ENCODE data around the gene CENPN. TPM values are rescaled to one million over a fixed set of nuclear protein-coding genes. Genes with fewer than 3 reads are reported as not detected.
A peak's percentile ranks its signal among the peaks of the same experiment; 100 is the strongest.

CENPN gene
- total RNA-seq, 6 experiments from 2014 or later: 32.3 to 52.3 (median 50.8) TPM

DNA sequence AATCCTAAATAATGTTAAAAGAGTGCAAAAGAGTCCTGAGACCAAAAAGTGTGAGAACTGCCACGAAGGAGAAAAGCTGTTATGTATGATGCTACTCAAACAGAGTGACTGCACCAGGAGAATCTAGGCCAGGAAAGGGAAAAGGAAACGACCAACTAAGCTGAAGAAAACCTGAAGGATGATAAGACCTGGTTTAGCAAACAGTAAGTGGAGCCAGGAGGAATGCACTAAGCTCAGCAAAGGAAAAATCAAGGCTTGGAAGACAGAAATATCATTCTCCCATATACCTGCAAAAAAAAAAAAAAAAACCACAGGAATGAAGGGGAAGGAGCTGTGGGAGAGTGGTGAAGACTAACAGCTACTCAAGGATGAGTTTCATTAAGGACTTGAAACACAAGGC is 21.4 kb upstream of the CENPN start:
- Mint-ChIP-seq H3K9me3 (no peaks in the 10 kb centered on the region), H3K36me3 (ENCODE audit: low read depth) (peaks cover 8% of the 10 kb centered on the region)

DNA sequence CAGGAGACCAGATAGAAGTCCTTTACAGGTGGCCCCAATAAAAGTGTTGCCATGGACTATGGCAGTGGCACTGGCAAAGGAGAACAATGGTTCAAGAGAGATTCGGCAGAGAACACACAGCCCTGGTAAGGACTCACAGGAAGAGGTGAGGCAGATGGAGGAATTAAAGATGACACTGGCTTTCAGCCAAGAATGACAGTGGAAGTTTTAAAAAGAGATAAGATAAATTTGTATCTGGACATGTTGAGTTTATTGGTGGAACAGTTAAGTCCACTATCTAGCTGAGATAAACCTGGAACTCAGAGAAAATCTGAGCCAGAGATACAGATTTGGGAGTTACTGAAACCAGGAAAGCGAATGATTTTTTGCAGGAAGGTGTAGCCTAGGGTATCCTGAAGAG is 20.5 kb upstream of the CENPN start:
- no peaks in the 10 kb centered on the region for H3K27me3 Mint-ChIP-seq (ENCODE audit: insufficient read depth)
- no peak for DNase-seq
- TF ChIP-seq, protein P1, sequence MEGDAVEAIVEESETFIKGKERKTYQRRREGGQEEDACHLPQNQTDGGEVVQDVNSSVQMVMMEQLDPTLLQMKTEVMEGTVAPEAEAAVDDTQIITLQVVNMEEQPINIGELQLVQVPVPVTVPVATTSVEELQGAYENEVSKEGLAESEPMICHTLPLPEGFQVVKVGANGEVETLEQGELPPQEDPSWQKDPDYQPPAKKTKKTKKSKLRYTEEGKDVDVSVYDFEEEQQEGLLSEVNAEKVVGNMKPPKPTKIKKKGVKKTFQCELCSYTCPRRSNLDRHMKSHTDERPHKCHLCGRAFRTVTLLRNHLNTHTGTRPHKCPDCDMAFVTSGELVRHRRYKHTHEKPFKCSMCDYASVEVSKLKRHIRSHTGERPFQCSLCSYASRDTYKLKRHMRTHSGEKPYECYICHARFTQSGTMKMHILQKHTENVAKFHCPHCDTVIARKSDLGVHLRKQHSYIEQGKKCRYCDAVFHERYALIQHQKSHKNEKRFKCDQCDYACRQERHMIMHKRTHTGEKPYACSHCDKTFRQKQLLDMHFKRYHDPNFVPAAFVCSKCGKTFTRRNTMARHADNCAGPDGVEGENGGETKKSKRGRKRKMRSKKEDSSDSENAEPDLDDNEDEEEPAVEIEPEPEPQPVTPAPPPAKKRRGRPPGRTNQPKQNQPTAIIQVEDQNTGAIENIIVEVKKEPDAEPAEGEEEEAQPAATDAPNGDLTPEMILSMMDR (IDR thresholded peaks at IDR 0.05): no peak
- no peaks in the 10 kb centered on the region for H3K9me3 Mint-ChIP-seq
- peaks cover 4% of the 10 kb centered on the region for H3K36me3 Mint-ChIP-seq (ENCODE audit: low read depth)
- 0 out of 2 replicates have a peak overlapping the region, but pooled peaks have one; percentile 3 for H3K27ac Mint-ChIP-seq
- H3K4me1 Mint-ChIP-seq (ENCODE audit: low read depth): peaks cover 44% of the 10 kb centered on the region
- no peak overlapping the region for H3K4me3 Mint-ChIP-seq

More for the DNA sequence above, 21.4 kb upstream of the CENPN start:
- H3K4me1 Mint-ChIP-seq (ENCODE audit: low read depth): peaks cover 38% of the 10 kb centered on the region
- no peaks in the 10 kb centered on the region for H3K27me3 Mint-ChIP-seq (ENCODE audit: insufficient read depth)
- no peak overlapping the region for H3K27ac Mint-ChIP-seq
- no peak overlapping the region for H3K4me3 Mint-ChIP-seq
- TF ChIP-seq, protein P1 (IDR thresholded peaks at IDR 0.05): no peak
- no peak for DNase-seq

DNA sequence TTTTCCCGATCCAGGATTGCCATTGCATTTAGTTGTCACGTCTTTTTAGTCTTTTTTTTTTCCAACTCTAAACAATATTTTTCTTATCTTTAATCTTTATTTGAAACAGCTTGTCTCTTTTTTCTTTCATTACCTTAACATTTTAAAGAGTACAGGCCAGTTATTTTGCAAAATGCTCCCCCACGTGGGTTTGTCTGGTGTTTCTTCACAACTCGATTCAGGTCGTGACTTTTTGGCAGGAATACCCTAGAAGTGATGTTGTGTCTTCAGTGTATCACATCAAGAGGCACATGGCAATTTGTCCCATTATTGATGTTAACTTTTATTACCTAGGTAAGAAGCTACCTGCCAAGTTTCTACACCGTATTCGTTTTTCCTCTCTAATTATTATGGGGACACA is 18.3 kb upstream of the CENPN start:
- Mint-ChIP-seq H3K27ac (no peak overlapping the region), H3K4me1 (ENCODE audit: low read depth) (peaks cover 61% of the 10 kb centered on the region), H3K9me3 (no peaks in the 10 kb centered on the region), H3K4me3 (no peak overlapping the region), H3K36me3 (ENCODE audit: low read depth) (no peaks in the 10 kb centered on the region), H3K27me3 (ENCODE audit: insufficient read depth) (no peaks in the 10 kb centered on the region)
- DNase-seq: no peak
- TF ChIP-seq, protein P1 (IDR thresholded peaks at IDR 0.05): 0 out of 2 replicates have a peak, but pooled peaks have one; percentile 14

DNA sequence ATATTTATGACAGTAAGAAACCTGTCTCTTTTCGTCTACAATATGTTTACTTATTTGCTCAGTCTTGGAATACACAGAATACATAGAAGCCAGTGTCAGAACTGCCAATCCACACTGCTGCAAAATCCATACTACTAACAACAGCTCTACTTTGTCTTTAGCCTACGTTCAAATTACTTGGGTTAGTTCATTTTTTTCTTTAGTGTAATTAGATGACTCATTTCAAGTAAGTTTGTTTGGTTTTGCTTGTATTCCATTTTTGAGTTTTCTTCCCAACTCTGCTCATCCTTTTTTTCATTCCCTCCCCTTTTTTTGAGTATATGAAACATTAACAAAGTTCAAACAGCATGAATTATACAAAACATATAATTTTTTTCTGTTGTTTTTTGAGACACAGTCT is 17.2 kb upstream of the CENPN start:
- H3K4me1 Mint-ChIP-seq (ENCODE audit: low read depth): peaks cover 72% of the 10 kb centered on the region
- H3K4me3 Mint-ChIP-seq: peak overlapping the region; percentile 17; the same call in 1 of the 2 replicates
- no peaks in the 10 kb centered on the region for H3K9me3 Mint-ChIP-seq
- TF ChIP-seq, protein P1 (IDR thresholded peaks at IDR 0.05): no peak
- H3K27me3 Mint-ChIP-seq (ENCODE audit: insufficient read depth): no peaks in the 10 kb centered on the region
- DNase-seq: no peak
- peak overlapping the region; percentile 29 for H3K27ac Mint-ChIP-seq
- no peaks in the 10 kb centered on the region for H3K36me3 Mint-ChIP-seq (ENCODE audit: low read depth)

DNA sequence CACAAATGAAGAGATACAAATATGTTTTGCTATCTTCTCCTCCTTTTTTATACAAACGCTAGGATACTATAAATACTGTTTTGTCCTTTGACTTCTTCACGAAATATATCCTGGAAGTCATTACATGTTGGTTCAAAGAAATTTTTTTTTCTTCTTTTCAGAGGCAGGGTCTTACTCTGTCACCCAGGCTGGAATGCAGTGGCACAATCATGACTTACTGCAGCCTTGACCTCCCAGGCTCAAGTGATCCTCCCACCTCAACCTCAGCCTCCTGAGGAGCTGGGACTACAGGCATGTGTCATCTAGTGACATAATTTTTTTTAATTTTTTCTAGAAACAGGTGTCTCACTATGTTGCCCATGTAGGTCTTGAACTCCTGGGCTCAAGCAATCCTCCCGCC is 16.4 kb upstream of the CENPN start:
- Mint-ChIP-seq H3K27ac (peak overlapping the region; percentile 29; the same call in 1 of the 2 replicates), H3K9me3 (no peaks in the 10 kb centered on the region), H3K36me3 (ENCODE audit: low read depth) (no peaks in the 10 kb centered on the region), H3K27me3 (ENCODE audit: insufficient read depth) (no peaks in the 10 kb centered on the region), H3K4me1 (ENCODE audit: low read depth) (peaks cover 72% of the 10 kb centered on the region), H3K4me3 (no peak overlapping the region)
- TF ChIP-seq, protein P1 (IDR thresholded peaks at IDR 0.05): no peak
- no peak for DNase-seq

DNA sequence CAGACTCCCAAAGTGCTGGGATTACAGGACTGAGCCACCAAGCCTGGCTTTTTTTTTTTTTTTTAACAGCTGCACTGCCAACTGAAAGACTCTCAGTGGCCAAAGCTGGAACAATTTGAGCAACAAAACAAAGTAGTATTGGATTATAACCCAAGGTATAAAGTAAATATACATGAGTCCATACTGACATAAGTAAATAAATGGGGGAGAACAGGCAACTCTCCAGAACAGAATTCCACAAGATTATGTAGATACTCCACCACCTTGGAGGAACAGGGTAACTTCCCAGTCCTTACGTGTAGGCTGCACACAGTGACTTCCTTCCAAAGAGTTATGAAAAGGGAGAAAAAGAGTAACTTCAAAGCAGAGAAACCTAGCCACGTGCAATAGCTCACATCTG is 16.0 kb upstream of the CENPN start:
- Mint-ChIP-seq H3K36me3 (ENCODE audit: low read depth) (no peaks in the 10 kb centered on the region), H3K4me1 (ENCODE audit: low read depth) (peaks cover 68% of the 10 kb centered on the region), H3K27ac (no peak overlapping the region; the same call in 1 of the 2 replicates), H3K9me3 (no peaks in the 10 kb centered on the region), H3K4me3 (no peak overlapping the region), H3K27me3 (ENCODE audit: insufficient read depth) (no peaks in the 10 kb centered on the region)
- TF ChIP-seq, protein P1 (IDR thresholded peaks at IDR 0.05): no peak
- DNase-seq: no peak

Measured in HFFc6 (cell line).